HG02852 (cell line): ENCODE results near the gene ADGRD1.

Source experiments
- ATAC-seq: cut with Tn5 transposase; IDR thresholded peaks from one replicate; pipeline ENCODE4 v1.9.1; 2021; ENCODE audit warnings: mild to moderate bottlenecking, moderate library complexity; ENCODE audit not compliant: unreplicated experiment

The ADGRD1 gene

GRCh38 chr12:131130311-131130911 is 176.7 kb downstream of the ADGRD1 start:
- ATAC-seq, result no peak

- ATAC-seq, result no peak
Observed at GRCh38 chr12:131131077-131131807, 177.5 kb downstream of the ADGRD1 start.

- no peak for ATAC-seq
Observed at GRCh38 chr12:131131808-131132117, 178.1 kb downstream of the ADGRD1 start.

GRCh38 chr12:131132118-131132892 is 178.6 kb downstream of the ADGRD1 start:
- ATAC-seq, result peak; percentile 67

GRCh38 chr12:131133015-131133905 is 179.6 kb downstream of the ADGRD1 start:
- ATAC-seq, result no peak

GRCh38 chr12:131133994-131134393 is 180.3 kb downstream of the ADGRD1 start:
- ATAC-seq, result no peak

- no peak for ATAC-seq
Observed at GRCh38 chr12:131134523-131135310, 181.0 kb downstream of the ADGRD1 start.

- no peak for ATAC-seq
Observed at GRCh38 chr12:131135311-131135785, 181.6 kb downstream of the ADGRD1 start.

- ATAC-seq, result no peak
Observed at GRCh38 chr12:131135786-131136538, 182.3 kb downstream of the ADGRD1 start.

GRCh38 chr12:131136539-131136872 is 182.8 kb downstream of the ADGRD1 start:
- ATAC-seq, result no peak

- no peak for ATAC-seq
Observed at GRCh38 chr12:131137009-131137835, 183.5 kb downstream of the ADGRD1 start.

- ATAC-seq, result no peak
Observed at GRCh38 chr12:131137836-131138637, 184.3 kb downstream of the ADGRD1 start.

GRCh38 chr12:131138638-131139362 is 185.1 kb downstream of the ADGRD1 start:
- ATAC-seq, result no peak

- ATAC-seq, result no peak
Observed at GRCh38 chr12:131139363-131140068, 185.8 kb downstream of the ADGRD1 start.

- no peak for ATAC-seq
Observed at GRCh38 chr12:131140069-131140435, 186.3 kb downstream of the ADGRD1 start.

GRCh38 chr12:131140697-131141096 is 187.0 kb downstream of the ADGRD1 start:
- no peak for ATAC-seq

GRCh38 chr12:131141514-131141913 is 187.8 kb downstream of the ADGRD1 start:
- no peak for ATAC-seq
